DOHH2 (cell line): ENCODE measurements around the gene ANKRD13C.

Experiments used
- H3F3A ChIP-seq: fragments of 200-600 bp; sonication (generic), shearing (Covaris generic); 2 replicates; pipeline ENCODE4 v1.6.0; 2016; ENCODE audit warnings: antibody characterized with exemption, mild to moderate bottlenecking; ENCODE audit not compliant: control insufficient read depth, insufficient read depth
- H3K27ac ChIP-seq: fragments of 200-600 bp; sonication (generic); 2 replicates; pipeline ENCODE4 v1.5.1; 2014; ENCODE audit warnings: low read depth, mild to moderate bottlenecking, low read length, moderate library complexity
- H3K27me3 ChIP-seq: fragments of 200-600 bp; sonication (generic); 2 replicates; pipeline ENCODE4 v1.6.1; 2014; ENCODE audit warnings: mild to moderate bottlenecking, low read length, mixed read lengths; ENCODE audit not compliant: control insufficient read depth
- H3K36me3 ChIP-seq: fragments of 200-600 bp; sonication (generic); 2 replicates; pipeline ENCODE4 v1.6.1; 2014; ENCODE audit warnings: mild to moderate bottlenecking, low read length, moderate library complexity, mixed read lengths; ENCODE audit not compliant: control insufficient read depth
- H3K4me1 ChIP-seq: fragments of 200-600 bp; sonication (generic); 2 replicates; pipeline ENCODE4 v1.6.1; 2014; ENCODE audit warnings: mild to moderate bottlenecking, low read length, mixed read lengths; ENCODE audit not compliant: control insufficient read depth
- H3K4me2 ChIP-seq: fragments of 200-600 bp; sonication (generic); 2 replicates; pipeline ENCODE4 v1.6.0; 2014; ENCODE audit warnings: mild to moderate bottlenecking, low read length, moderate library complexity
- H3K4me3 ChIP-seq: fragments of 200-600 bp; sonication (generic); 2 replicates; pipeline ENCODE4 v1.5.1; 2014; ENCODE audit warnings: mild to moderate bottlenecking, low read length, mixed read lengths
- H3K79me2 ChIP-seq: fragments of 200-600 bp; sonication (generic); 2 replicates; pipeline ENCODE4 v1.6.1; 2014; ENCODE audit warnings: mild to moderate bottlenecking, low read length, mixed read lengths; ENCODE audit not compliant: control insufficient read depth
- H3K9me2 ChIP-seq: fragments of 200-600 bp; sonication (generic); replicated peaks from 2 replicates; pipeline ENCODE4 v1.6.1; 2014; ENCODE audit warnings: mild to moderate bottlenecking, low read length, mixed read lengths; ENCODE audit not compliant: control insufficient read depth
- H3K9me3 ChIP-seq: fragments of 200-600 bp; sonication (generic); 2 replicates; pipeline ENCODE4 v1.6.1; 2014; ENCODE audit warnings: antibody characterized with exemption, low read length, mixed read lengths; ENCODE audit not compliant: control insufficient read depth, insufficient read depth
- H4K20me1 ChIP-seq: fragments of 200-600 bp; sonication (generic); 2 replicates; pipeline ENCODE4 v1.6.0; 2014; ENCODE audit warnings: low read depth, mild to moderate bottlenecking, antibody characterized with exemption, low read length, moderate library complexity; ENCODE audit not compliant: control insufficient read depth, insufficient read depth
- CTCF ChIP-seq: fragments of 200-600 bp; sonication (generic); IDR thresholded peaks from one replicate; pipeline ENCODE4 v1.5.1; 2014; ENCODE audit warnings: antibody characterized with exemption, mild to moderate bottlenecking, low read depth, low read length; ENCODE audit not compliant: poor library complexity, severe bottlenecking
- EZH2phosphoT487 ChIP-seq: fragments of 200-600 bp; sonication (generic); IDR thresholded peaks from 2 replicates; pipeline ENCODE4 v1.6.1; 2017; ENCODE audit warnings: borderline replicate concordance, mild to moderate bottlenecking, antibody characterized with exemption, low read length, moderate library complexity, mixed read lengths

Gene ANKRD13C

GRCh38 chr1:70290218-70290617 lies 64.3 kb downstream of the ANKRD13C start:
- TF ChIP-seq CTCF (no peak), EZH2phosphoT487 (no peak)
- H3K79me2 ChIP-seq: no peaks in the 10 kb centered on the region
- H3K9me2 ChIP-seq: no peaks in the 10 kb centered on the region
- H3K4me1 ChIP-seq: no peaks in the 10 kb centered on the region
- H3K4me3 ChIP-seq: no peak overlapping the region
- H3K4me2 ChIP-seq: no peak overlapping the region
- no peaks in the 10 kb centered on the region for H4K20me1 ChIP-seq
- H3K27ac ChIP-seq: no peak overlapping the region
- H3K36me3 ChIP-seq: peaks cover 29% of the 10 kb centered on the region
- no peaks in the 10 kb centered on the region for H3F3A ChIP-seq
- no peaks in the 10 kb centered on the region for H3K9me3 ChIP-seq
- no peaks in the 10 kb centered on the region for H3K27me3 ChIP-seq

- no peaks in the 10 kb centered on the region for H3K27me3 ChIP-seq
- no peaks in the 10 kb centered on the region for H3F3A ChIP-seq
- TF ChIP-seq EZH2phosphoT487 (no peak), CTCF (no peak)
- H3K4me1 ChIP-seq: no peaks in the 10 kb centered on the region
- H3K9me3 ChIP-seq: no peaks in the 10 kb centered on the region
- no peak overlapping the region for H3K4me3 ChIP-seq
- H3K4me2 ChIP-seq: no peak overlapping the region
- H3K9me2 ChIP-seq: no peaks in the 10 kb centered on the region
- H4K20me1 ChIP-seq: no peaks in the 10 kb centered on the region
- H3K79me2 ChIP-seq: no peaks in the 10 kb centered on the region
- no peak overlapping the region for H3K27ac ChIP-seq
- peaks cover 19% of the 10 kb centered on the region for H3K36me3 ChIP-seq
These were observed 66.4 kb downstream of the ANKRD13C start for GRCh38 chr1:70288166-70288565.

GRCh38 chr1:70286453-70286852 lies 68.1 kb downstream of the ANKRD13C start:
- H3K79me2 ChIP-seq: no peaks in the 10 kb centered on the region
- no peaks in the 10 kb centered on the region for H3K27me3 ChIP-seq
- TF ChIP-seq CTCF (no peak), EZH2phosphoT487 (no peak)
- H3K36me3 ChIP-seq: peaks cover 14% of the 10 kb centered on the region
- H3K27ac ChIP-seq: no peak overlapping the region
- H3F3A ChIP-seq: no peaks in the 10 kb centered on the region
- H4K20me1 ChIP-seq: no peaks in the 10 kb centered on the region
- H3K4me1 ChIP-seq: no peaks in the 10 kb centered on the region
- H3K9me2 ChIP-seq: no peaks in the 10 kb centered on the region
- no peaks in the 10 kb centered on the region for H3K9me3 ChIP-seq
- no peak overlapping the region for H3K4me3 ChIP-seq
- H3K4me2 ChIP-seq: no peak overlapping the region

- TF ChIP-seq CTCF: no peak
- Histone ChIP-seq H3K36me3 (peaks cover 19% of the 10 kb centered on the region), H3K4me1 (no peaks in the 10 kb centered on the region), H3K9me2 (no peaks in the 10 kb centered on the region), H3K27ac (no peak overlapping the region), H3K4me2 (no peak overlapping the region), H3K79me2 (no peaks in the 10 kb centered on the region), H4K20me1 (no peaks in the 10 kb centered on the region), H3F3A (no peaks in the 10 kb centered on the region), H3K9me3 (no peaks in the 10 kb centered on the region), H3K4me3 (no peak overlapping the region), H3K27me3 (no peaks in the 10 kb centered on the region)
These were observed 70.2 kb downstream of the ANKRD13C start for GRCh38 chr1:70284366-70284765.
